GM12875 (cell line): ENCODE results near the gene CA10.

ENCODE experiments used
- H3K4me3 ChIP-seq: one replicate; pipeline ENCODE4 v1.5.1; 2011; ENCODE audit warnings: low read depth, low read length, control low read depth
- CTCF ChIP-seq: IDR thresholded peaks from 2 replicates; pipeline ENCODE4 v1.5.1; 2011; ENCODE audit warnings: low read depth, mild to moderate bottlenecking, control low read depth, inconsistent platforms, low read length, moderate library complexity, borderline replicate concordance; ENCODE audit not compliant: insufficient read depth

CA10 gene

GRCh38 chr17:51763058-51763457 lies 395.5 kb downstream of the CA10 start:
- H3K4me3 ChIP-seq, result no peak overlapping the region
- TF ChIP-seq CTCF, result no peak

GRCh38 chr17:51761105-51761504 lies 397.4 kb downstream of the CA10 start:
- TF ChIP-seq CTCF, result no peak
- H3K4me3 ChIP-seq, result no peak overlapping the region

- H3K4me3 ChIP-seq, result no peak overlapping the region
- TF ChIP-seq CTCF, result no peak
These were observed 399.3 kb downstream of the CA10 start for GRCh38 chr17:51759260-51759659.

- no peak overlapping the region for H3K4me3 ChIP-seq
- TF ChIP-seq CTCF, result no peak
These were observed 407.4 kb downstream of the CA10 start for GRCh38 chr17:51751072-51751471.

GRCh38 chr17:51748749-51749604 lies 409.5 kb downstream of the CA10 start:
- no peak overlapping the region for H3K4me3 ChIP-seq
- no peak for TF ChIP-seq CTCF

- H3K4me3 ChIP-seq, result no peak overlapping the region
- TF ChIP-seq CTCF, result no peak
These were observed 412.1 kb downstream of the CA10 start for GRCh38 chr17:51746421-51746820.

GRCh38 chr17:51745993-51746392 lies 412.5 kb downstream of the CA10 start:
- no peak overlapping the region for H3K4me3 ChIP-seq
- no peak for TF ChIP-seq CTCF
